MCF 10A (cell line): ENCODE measurements around the gene GRAMD1B. TPM values are rescaled to one million over a fixed set of nuclear protein-coding genes. Genes with fewer than 3 reads are reported as not detected.

Experiments
- BruUV-seq: library from RNA; stranded (reverse); fragments of 400-500 nt; replicated peaks from 2 replicates; lab custom pipeline; 2021; lab: Mats Ljungman, UMichigan
- CTCF ChIA-PET: fragments of 300-600 bp; sonication (Branson Sonifier 250); formaldehyde crosslinking; extraction: SDS; loops from one replicate; lab custom pipeline; 2021; ENCODE audit warnings: antibody characterized with exemption, inconsistent platforms; lab: Yijun Ruan, JAX
- POLR2A ChIA-PET: fragments of 300-600, 350-650 bp; sonication (Branson Sonifier 250); formaldehyde crosslinking; extraction: SDS; loops from one replicate; lab custom pipeline; 2020; ENCODE audit warnings: antibody characterized with exemption, inconsistent platforms; lab: Yijun Ruan, JAX
- DNase-seq: peaks from one replicate; pipeline ENCODE4 v3.0.0-alpha.2; 2018; ENCODE audit not compliant: unreplicated experiment
- H3K27ac Mint-ChIP-seq: one replicate; pipeline ENCODE4 v1.8.0; 2022; ENCODE audit warnings: mild to moderate bottlenecking, low read depth, mixed read lengths; ENCODE audit not compliant: unreplicated experiment
- H3K27me3 Mint-ChIP-seq: one replicate; pipeline ENCODE4 v1.8.0; 2022; ENCODE audit warnings: mixed read lengths; ENCODE audit not compliant: insufficient read depth, unreplicated experiment
- H3K36me3 Mint-ChIP-seq: one replicate; pipeline ENCODE4 v1.8.0; 2022; ENCODE audit warnings: mild to moderate bottlenecking, moderate library complexity, mixed read lengths; ENCODE audit not compliant: insufficient read depth, unreplicated experiment
- H3K4me1 Mint-ChIP-seq: one replicate; pipeline ENCODE4 v1.8.0; 2022; ENCODE audit warnings: mixed read lengths; ENCODE audit not compliant: insufficient read depth, unreplicated experiment
- H3K4me3 Mint-ChIP-seq: one replicate; pipeline ENCODE4 v1.8.0; 2022; ENCODE audit warnings: mild to moderate bottlenecking, moderate library complexity, mixed read lengths; ENCODE audit not compliant: unreplicated experiment
- H3K9me3 Mint-ChIP-seq: one replicate; pipeline ENCODE4 v1.8.0; 2022; ENCODE audit warnings: mixed read lengths; ENCODE audit not compliant: unreplicated experiment
- CTCF ChIP-seq: fragments of 200-600 bp; IDR thresholded peaks from one replicate; pipeline ENCODE4 v1.8.0; 2022; ENCODE audit warnings: antibody characterized with exemption, mild to moderate bottlenecking; ENCODE audit not compliant: unreplicated experiment
- intact Hi-C: fragments of 100-400 bp; cut with micrococcal nuclease; formaldehyde crosslinking; loops from 2 replicates; pipeline ENCODE4 v1.14.1; 2022
- total RNA-seq: library from RNA; stranded (reverse); gene quantifications from 2 replicates; pipeline ENCODE4 v1.2.3, GENCODE V29; 2022

GRAMD1B gene
- total RNA-seq, 1 experiment from 2014 or later: 0.26 TPM

GRCh38 chr11:123536690-123537437 lies 106.8 kb downstream of the GRAMD1B start:
- CTCF ChIA-PET: interaction anchor here (0.8 to 1.9 kb wide), 4 partner anchors 40 to 175 kb away, joined by 4 to 13 read pairs (median 8); no protein-coding TSS in a partner anchor
- intact Hi-C loops: no loop called here
- TF ChIP-seq CTCF: no peak
- Mint-ChIP-seq H3K27ac (no peak overlapping the region), H3K4me3 (no peak overlapping the region), H3K36me3 (no peaks in the 10 kb centered on the region), H3K27me3 (peaks cover 23% of the 10 kb centered on the region), H3K4me1 (no peaks in the 10 kb centered on the region), H3K9me3 (no peaks in the 10 kb centered on the region)
- POLR2A ChIA-PET: interaction anchor here (0.6 to 0.8 kb wide), 2 partner anchors 16 to 63 kb away, joined by 3 read pairs; no protein-coding TSS in a partner anchor
- BruUV-seq: no TSS peak
- DNase-seq: no peak

GRCh38 chr11:123537726-123538125 lies 107.7 kb downstream of the GRAMD1B start:
- Mint-ChIP-seq H3K4me3 (no peak overlapping the region), H3K36me3 (no peaks in the 10 kb centered on the region), H3K4me1 (no peaks in the 10 kb centered on the region), H3K27ac (no peak overlapping the region), H3K9me3 (no peaks in the 10 kb centered on the region), H3K27me3 (peaks cover 23% of the 10 kb centered on the region)
- TF ChIP-seq CTCF: no peak
- intact Hi-C loops: no loop called here
- no TSS peak for BruUV-seq
- no peak for DNase-seq
- POLR2A ChIA-PET: interaction anchor here (0.8 kb wide), 1 partner anchor 15 kb away, joined by 3 read pairs; no protein-coding TSS in a partner anchor
- CTCF ChIA-PET: interaction anchor here (0.5 to 1.9 kb wide), 6 partner anchors 11 to 526 kb away, joined by 3 to 13 read pairs (median 6); no protein-coding TSS in a partner anchor

GRCh38 chr11:123543797-123544196 lies 113.7 kb downstream of the GRAMD1B start:
- Mint-ChIP-seq H3K9me3 (no peaks in the 10 kb centered on the region), H3K27ac (no peak overlapping the region), H3K4me3 (no peak overlapping the region), H3K27me3 (peaks cover 11% of the 10 kb centered on the region), H3K4me1 (peaks cover 11% of the 10 kb centered on the region), H3K36me3 (no peaks in the 10 kb centered on the region)
- peak; percentile 59 for DNase-seq
- intact Hi-C loops: no loop called here
- no TSS peak for BruUV-seq
- ChIA-PET POLR2A (interaction anchor here (1.3 kb wide), 1 partner anchor 9 kb away, joined by 3 read pairs; no protein-coding TSS in a partner anchor), CTCF (interaction anchor here (0.9 to 3.8 kb wide), 3 partner anchors 11 to 167 kb away, joined by 3 to 11 read pairs (median 9); no protein-coding TSS in a partner anchor)
- no peak for TF ChIP-seq CTCF

- no peak for DNase-seq
- Mint-ChIP-seq H3K9me3 (no peaks in the 10 kb centered on the region), H3K36me3 (no peaks in the 10 kb centered on the region), H3K4me3 (no peak overlapping the region), H3K27ac (no peak overlapping the region), H3K4me1 (peaks cover 11% of the 10 kb centered on the region), H3K27me3 (peaks cover 3% of the 10 kb centered on the region)
- intact Hi-C loops: no loop called here
- POLR2A ChIA-PET: no interaction called here
- BruUV-seq: no TSS peak
- TF ChIP-seq CTCF: no peak
- CTCF ChIA-PET: interaction anchor here (1.7 to 3.8 kb wide), 2 partner anchors 9 to 32 kb away, joined by 9 to 10 read pairs; no protein-coding TSS in a partner anchor
Observed at GRCh38 chr11:123544631-123545375, 114.7 kb downstream of the GRAMD1B start.
